ENCODE data around the gene HOXA4. TPM values are rescaled to one million over a fixed set of nuclear protein-coding genes. Genes with fewer than 3 reads are reported as not detected.

The HOXA4 gene
- total RNA-seq, 1 experiment from 2014 or later: 4.8 TPM

- peaks cover 14% of the 10 kb centered on the region for H3K4me1 ChIP-seq
- H3K27me3 ChIP-seq (replicated peaks; ENCODE audit: control insufficient read depth, insufficient read depth, low read length): no peaks in the 10 kb centered on the region
- Mint-ChIP-seq H3K27me3 (ENCODE audit: insufficient read depth, unreplicated experiment) (no peaks in the 10 kb centered on the region), H3K4me3 (ENCODE audit: unreplicated experiment) (peak overlapping the region; percentile 70), H3K36me3 (ENCODE audit: insufficient read depth, unreplicated experiment) (peaks cover 5% of the 10 kb centered on the region), H3K9me3 (ENCODE audit: unreplicated experiment) (no peaks in the 10 kb centered on the region), H3K27ac (ENCODE audit: unreplicated experiment) (no peak overlapping the region), H3K4me1 (ENCODE audit: low read depth, unreplicated experiment) (peaks cover 9% of the 10 kb centered on the region)
- ChIA-PET CTCF (no interaction called here), POLR2A (no interaction called here)
- DNase-seq: no peak
- no peak for TF ChIP-seq CTCF (IDR thresholded peaks at IDR 0.05; ENCODE audit: insufficient read depth in 1 of 2, low read depth in 1 of 2, low read length in 1 of 2, severe bottlenecking in 1 of 2, unreplicated experiment in 1 of 2)
- H3K9me3 ChIP-seq: no peaks in the 10 kb centered on the region
- H3K36me3 ChIP-seq (ENCODE audit: control insufficient read depth, insufficient read depth, low read length): no peaks in the 10 kb centered on the region
- intact Hi-C loops (cut with micrococcal nuclease; ENCODE audit: unreplicated experiment): no loop called here
- peak overlapping the region; percentile 37 for H3K4me3 ChIP-seq (ENCODE audit: low read depth, low read length)
- no TSS peak for BruUV-seq (replicated peaks)
Observed at GRCh38 chr7:27138985-27139333, 8.4 kb upstream of the HOXA4 start.

GRCh38 chr7:27138472-27138871, 7.9 kb upstream of the HOXA4 start:
- ChIA-PET CTCF (no interaction called here), POLR2A (no interaction called here)
- no peak for TF ChIP-seq CTCF (IDR thresholded peaks at IDR 0.05; ENCODE audit: insufficient read depth in 1 of 2, low read depth in 1 of 2, low read length in 1 of 2, severe bottlenecking in 1 of 2, unreplicated experiment in 1 of 2)
- Mint-ChIP-seq H3K36me3 (ENCODE audit: insufficient read depth, unreplicated experiment) (peaks cover 5% of the 10 kb centered on the region), H3K27ac (ENCODE audit: unreplicated experiment) (no peak overlapping the region), H3K9me3 (ENCODE audit: unreplicated experiment) (no peaks in the 10 kb centered on the region), H3K27me3 (ENCODE audit: insufficient read depth, unreplicated experiment) (no peaks in the 10 kb centered on the region), H3K4me3 (ENCODE audit: unreplicated experiment) (peak overlapping the region; percentile 70), H3K4me1 (ENCODE audit: low read depth, unreplicated experiment) (peaks cover 14% of the 10 kb centered on the region)
- Histone ChIP-seq H3K9me3 (no peaks in the 10 kb centered on the region), H3K36me3 (ENCODE audit: control insufficient read depth, insufficient read depth, low read length) (no peaks in the 10 kb centered on the region), H3K27me3 (replicated peaks; ENCODE audit: control insufficient read depth, insufficient read depth, low read length) (no peaks in the 10 kb centered on the region), H3K4me3 (ENCODE audit: low read depth, low read length) (no peak overlapping the region), H3K4me1 (peaks cover 17% of the 10 kb centered on the region)
- intact Hi-C loops (cut with micrococcal nuclease; ENCODE audit: unreplicated experiment): no loop called here
- DNase-seq: no peak
- no TSS peak for BruUV-seq (replicated peaks)

- Histone ChIP-seq H3K27me3 (replicated peaks; ENCODE audit: control insufficient read depth, insufficient read depth, low read length) (no peaks in the 10 kb centered on the region), H3K36me3 (ENCODE audit: control insufficient read depth, insufficient read depth, low read length) (no peaks in the 10 kb centered on the region), H3K9me3 (no peaks in the 10 kb centered on the region), H3K4me1 (peaks cover 23% of the 10 kb centered on the region), H3K4me3 (ENCODE audit: low read depth, low read length) (no peak overlapping the region)
- Mint-ChIP-seq H3K4me1 (ENCODE audit: low read depth, unreplicated experiment) (peaks cover 16% of the 10 kb centered on the region), H3K9me3 (ENCODE audit: unreplicated experiment) (no peaks in the 10 kb centered on the region), H3K4me3 (ENCODE audit: unreplicated experiment) (no peak overlapping the region), H3K27me3 (ENCODE audit: insufficient read depth, unreplicated experiment) (no peaks in the 10 kb centered on the region), H3K27ac (ENCODE audit: unreplicated experiment) (no peak overlapping the region), H3K36me3 (ENCODE audit: insufficient read depth, unreplicated experiment) (peaks cover 5% of the 10 kb centered on the region)
- no peak for TF ChIP-seq CTCF (IDR thresholded peaks at IDR 0.05; ENCODE audit: insufficient read depth in 1 of 2, low read depth in 1 of 2, low read length in 1 of 2, severe bottlenecking in 1 of 2, unreplicated experiment in 1 of 2)
- DNase-seq: no peak
- CTCF ChIA-PET: no interaction called here
- intact Hi-C loops (cut with micrococcal nuclease; ENCODE audit: unreplicated experiment): no loop called here
- no TSS peak for BruUV-seq (replicated peaks)
- POLR2A ChIA-PET: no interaction called here
Observed at GRCh38 chr7:27137640-27138315, 7.2 kb upstream of the HOXA4 start.

Data from Caco-2 (cell line).